HG02973 (cell line): Measurements from ENCODE around the gene ZFYVE1.
"Not testable (repeated sequence)": the region's sequence is repeated elsewhere in the genome, so short reads cannot be mapped to it uniquely, and the experiment has no call there.

Experiments
- ATAC-seq: cut with Tn5 transposase; IDR thresholded peaks from one replicate; pipeline ENCODE4 v1.9.1; 2021; ENCODE audit warnings: moderate library complexity; ENCODE audit not compliant: unreplicated experiment

ZFYVE1 gene, protein sequence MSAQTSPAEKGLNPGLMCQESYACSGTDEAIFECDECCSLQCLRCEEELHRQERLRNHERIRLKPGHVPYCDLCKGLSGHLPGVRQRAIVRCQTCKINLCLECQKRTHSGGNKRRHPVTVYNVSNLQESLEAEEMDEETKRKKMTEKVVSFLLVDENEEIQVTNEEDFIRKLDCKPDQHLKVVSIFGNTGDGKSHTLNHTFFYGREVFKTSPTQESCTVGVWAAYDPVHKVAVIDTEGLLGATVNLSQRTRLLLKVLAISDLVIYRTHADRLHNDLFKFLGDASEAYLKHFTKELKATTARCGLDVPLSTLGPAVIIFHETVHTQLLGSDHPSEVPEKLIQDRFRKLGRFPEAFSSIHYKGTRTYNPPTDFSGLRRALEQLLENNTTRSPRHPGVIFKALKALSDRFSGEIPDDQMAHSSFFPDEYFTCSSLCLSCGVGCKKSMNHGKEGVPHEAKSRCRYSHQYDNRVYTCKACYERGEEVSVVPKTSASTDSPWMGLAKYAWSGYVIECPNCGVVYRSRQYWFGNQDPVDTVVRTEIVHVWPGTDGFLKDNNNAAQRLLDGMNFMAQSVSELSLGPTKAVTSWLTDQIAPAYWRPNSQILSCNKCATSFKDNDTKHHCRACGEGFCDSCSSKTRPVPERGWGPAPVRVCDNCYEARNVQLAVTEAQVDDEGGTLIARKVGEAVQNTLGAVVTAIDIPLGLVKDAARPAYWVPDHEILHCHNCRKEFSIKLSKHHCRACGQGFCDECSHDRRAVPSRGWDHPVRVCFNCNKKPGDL

DNA sequence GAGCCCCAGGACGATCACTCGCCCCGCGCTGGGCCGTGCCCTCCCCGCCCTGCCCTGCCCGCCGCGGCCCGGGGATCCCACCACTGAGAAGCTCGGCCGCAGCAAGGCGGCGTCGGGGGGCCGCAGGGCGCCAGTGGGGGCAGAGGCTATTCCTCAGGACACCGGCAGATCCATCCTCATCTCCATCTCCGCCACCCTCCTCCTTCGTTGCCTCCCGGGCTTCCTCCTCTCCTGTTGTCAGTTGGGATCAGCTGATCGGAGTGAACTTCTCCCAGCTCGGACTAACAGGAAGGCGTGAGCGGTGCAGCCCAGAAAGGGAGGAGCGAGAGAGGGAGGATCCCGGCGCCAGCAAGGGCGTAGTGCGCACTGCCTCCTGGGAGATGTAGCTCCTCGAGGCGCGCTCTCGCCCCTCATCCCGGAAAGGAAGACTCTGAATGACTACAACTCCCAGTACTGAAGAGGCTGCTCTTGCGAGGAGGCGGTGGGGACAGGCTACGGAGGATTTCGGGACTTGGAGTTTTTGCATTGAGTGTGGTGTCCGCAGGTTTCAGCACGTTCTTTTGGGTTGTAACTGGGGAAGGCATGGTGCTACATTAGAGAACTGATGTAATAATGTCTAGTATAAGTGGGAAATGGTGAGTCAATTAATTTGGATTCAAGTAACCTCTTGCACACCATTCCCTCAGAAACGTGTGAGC, at the start of gene ZFYVE1:
Gene ZFYVE1, minus strand, starts transcription at position 262 of the 698 bp plus-strand sequence. CDS start 2,598 bp downstream, outside the sequence.
- ATAC-seq: peak; percentile 95

DNA sequence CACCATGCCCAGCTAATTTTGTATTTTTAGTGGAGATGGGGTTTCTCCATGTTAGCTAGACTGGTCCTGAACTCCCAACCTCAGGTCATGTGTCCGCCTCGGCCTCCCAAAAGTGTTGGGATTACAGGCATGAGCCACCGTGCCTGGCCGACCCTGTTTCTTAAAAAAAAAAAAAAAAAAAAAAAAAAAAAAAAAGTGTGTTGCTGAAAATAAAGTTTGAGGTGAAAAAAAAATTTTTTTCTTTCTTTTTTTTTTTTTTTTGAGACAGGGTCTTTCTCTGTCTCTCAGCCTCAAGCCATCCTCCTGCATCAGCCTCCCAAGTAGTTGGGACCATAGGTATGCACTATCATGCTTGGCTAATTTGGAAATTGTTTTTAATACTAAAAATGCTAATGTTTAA, 42.7 kb upstream of the ZFYVE1 start:
- no peak for ATAC-seq

DNA sequence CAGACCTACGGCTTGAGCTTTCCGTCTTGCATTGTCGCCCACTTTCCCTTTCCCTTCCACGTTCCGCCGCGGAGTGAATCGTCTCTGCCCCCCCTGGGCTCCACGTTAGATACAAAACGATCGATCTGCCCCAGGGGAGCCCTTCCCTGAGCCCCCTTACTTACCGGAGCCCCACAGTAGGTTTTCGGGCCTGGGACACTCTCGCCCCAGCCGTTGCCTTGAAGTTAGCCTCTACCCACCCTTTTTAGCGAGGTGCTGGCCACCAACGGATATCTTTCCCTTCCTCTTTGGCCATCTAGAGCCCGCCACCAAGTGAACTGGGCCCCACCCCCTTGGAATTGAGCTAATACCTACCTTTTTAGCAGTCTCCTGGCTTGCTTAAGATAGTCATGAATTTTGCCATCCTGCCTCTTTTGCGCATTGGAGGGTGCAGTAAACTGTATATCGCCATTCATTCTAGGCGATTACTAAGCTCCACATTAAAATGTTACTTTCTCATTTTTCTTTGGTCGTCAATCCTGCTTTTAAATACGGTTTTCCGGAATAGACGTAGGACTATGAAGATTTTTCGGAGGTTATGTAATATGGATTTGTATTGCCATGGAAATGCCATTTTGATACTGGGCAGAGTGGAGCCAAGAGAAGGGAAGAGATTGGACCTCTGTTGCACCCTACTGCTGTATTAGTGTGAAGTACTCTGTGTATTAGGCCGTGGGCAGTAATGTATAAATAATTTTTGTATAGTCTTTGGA, 32.2 kb upstream of the ZFYVE1 start:
- ATAC-seq: peak; percentile 8

DNA sequence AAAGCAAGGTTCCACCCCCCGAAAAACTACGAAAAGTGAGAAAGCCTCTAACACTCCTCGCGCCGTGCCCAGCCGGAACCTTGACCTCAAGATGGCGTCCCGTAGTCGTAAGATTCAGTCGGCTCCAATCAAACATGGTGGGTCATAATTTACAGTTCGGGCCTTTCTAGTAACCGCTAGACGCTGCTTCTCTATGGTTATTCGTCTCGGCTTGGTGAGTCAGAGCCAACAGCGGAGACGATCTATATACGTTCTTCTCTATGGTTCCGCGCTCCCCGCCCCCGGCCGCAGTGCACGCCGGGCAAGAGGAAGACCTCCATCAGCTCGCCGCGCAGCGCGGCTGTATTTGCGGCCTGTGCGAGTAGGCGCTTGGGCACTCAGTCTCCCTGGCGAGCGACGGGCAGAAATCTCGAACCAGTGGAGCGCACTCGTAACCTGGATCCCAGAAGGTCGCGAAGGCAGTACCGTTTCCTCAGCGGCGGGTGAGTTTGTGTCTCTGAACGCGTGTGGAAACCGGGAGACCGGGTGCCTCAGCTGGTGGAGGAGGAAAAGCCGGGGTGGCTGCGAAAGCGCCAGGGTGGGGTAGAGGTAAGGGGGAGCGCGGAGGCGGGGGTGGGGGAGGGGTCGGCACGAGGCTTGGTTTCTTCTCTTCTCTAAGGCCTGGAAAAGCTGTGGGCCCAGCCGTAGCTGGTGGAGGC, 31.5 kb upstream of the ZFYVE1 start, which contains the start of gene RBM25:
Gene RBM25, plus strand, starts transcription at position 311 of the 698 bp plus-strand sequence. CDS start 13,108 bp downstream, outside the sequence.
- peak; percentile 94 for ATAC-seq

DNA sequence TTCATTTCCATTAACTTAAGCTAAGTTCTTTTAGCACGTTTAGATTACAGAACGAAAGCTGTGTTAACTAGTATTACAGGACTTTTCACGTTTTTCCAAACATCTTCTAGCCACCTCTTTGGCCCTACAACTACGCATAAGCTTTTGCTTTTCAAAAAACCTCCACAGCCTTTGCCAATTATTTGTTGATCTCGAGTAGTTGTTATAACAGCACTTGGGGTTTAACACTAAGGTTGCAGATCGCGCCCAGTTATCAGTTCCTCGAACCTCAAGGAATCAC, 31.0 kb upstream of the ZFYVE1 start:
- no peak for ATAC-seq

DNA sequence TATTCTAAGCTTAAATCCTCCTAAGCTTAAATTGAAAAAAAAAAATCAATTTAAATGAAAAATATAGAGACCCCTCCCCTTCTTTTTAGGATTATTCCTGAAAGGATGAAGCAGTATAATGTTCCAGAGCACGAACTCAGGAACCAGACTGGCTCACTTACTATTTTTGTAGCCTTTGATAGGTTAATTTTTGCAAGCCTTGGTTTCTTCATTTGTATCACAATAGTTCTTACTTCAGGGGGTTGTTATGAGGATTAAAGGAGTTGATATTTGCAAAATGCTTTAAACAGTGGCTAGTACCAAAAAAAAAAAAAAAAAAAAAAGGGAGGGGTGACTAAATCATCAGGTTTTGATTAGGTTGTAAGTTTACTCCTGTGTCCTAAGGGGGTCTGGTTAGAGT, 28.3 kb upstream of the ZFYVE1 start:
- ATAC-seq: no peak

DNA sequence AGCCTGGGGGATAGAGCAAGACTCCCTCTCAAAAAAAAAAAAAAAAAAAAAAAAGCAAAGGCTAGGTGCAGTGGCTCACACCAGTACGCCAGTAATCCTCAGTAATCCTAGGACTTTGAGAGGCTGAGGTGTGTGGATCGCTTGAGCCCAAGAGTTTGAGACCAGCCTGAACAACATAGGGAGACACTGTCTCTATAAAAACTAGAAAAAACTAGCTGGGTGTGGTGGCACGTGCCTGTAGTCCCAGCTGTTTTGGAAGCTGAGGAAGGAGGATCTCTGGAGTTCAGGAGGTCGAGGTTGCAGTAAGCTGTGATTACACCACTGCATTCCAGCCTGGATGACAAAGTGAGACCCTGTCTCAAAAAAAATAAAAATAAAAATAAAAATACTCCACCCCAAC, 22.5 kb upstream of the ZFYVE1 start:
- no peak for ATAC-seq

DNA sequence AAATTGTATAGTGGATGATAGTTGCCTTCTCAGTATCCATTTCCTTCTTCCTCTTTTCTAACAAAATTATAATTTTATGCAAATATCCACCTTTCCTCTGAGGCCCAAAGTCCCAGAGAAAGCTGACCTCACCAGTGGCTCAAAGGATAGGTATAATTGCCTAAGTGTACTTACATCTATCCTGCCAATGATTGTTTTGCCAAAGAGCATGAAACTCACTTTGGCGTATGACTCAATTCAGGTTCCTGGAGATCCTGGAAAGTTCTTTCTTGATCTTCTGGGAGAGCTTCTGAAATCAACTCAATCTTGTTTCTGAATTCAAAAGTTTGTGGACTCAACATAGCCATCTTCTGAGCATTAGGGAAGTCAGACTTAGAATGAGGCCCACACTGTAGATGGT, 20.9 kb upstream of the ZFYVE1 start:
- ATAC-seq: no peak

DNA sequence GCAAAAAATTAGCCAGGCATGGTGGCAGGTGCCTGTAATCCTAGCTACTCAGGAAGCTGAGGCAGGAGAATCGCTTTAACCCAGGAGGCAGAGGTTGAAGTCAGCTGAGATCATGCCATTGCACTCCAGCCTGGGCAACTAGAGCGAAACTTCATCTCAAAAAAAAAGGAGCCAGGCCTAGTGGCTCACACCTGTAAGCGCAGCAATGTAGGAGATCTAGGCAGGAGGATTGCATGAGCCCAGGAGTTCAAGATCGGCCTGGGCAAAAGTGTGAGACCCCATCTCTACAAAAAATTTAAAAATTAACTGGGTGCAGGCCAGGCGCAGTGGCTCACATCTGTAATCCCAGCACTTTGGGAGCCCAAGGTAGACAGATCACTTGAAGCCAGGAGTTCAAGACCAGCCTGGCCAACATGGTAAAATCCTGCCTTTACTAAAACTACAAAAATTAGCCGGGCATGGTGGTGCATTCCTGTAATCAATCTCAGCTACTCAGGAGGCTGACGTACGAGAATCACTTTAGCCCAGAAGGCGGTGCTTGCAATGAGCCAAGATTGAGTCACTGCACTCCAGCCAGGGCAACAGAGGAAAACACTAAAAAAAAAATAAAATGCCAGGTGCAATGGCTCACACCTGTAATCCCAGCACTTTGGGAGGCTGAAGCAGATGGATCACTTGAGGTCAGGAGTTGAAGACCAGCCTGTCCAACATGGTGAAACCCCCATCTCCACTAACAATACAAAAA, 10.0 kb upstream of the ZFYVE1 start:
- not testable (repeated sequence) for ATAC-seq

DNA sequence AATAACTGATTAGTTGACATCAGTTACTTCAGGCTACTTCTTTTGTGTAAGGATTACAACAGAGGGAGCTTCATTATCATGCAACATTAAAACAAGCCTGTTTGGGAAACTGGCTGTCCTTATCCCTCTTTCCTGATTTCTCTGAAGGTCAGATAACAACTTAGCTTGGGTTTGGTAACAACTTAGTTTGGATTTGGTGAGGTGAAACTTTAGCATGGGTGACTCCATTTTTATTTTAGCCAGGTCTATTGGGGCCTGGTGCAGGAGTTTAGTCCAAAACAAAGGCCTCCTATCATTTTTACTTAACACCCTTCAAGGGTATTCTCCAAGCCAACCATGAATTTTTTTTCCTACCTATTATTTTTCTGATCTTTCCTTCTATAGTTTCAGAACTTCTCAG, 1.1 kb upstream of the ZFYVE1 start:
- ATAC-seq: no peak

DNA sequence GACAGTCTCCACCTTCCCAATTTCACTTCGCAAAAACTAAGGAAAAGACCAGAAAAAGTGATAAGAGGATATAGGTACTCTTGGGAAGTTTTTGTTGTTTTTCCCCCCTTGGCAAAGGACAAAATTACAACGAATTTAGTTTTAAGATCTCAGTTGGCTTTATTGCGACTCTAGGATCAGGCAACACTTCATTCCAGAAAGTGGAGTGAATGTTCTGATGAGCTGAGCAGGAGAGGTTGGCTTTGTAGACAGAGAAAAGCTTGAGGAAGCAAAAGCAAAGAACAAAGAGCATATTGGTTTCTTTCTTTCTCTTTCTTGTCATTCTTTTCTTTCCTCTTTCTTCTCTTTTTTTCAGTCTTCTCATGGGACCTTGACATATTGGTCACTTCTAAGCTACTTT, 640 bp upstream of the ZFYVE1 start:
- ATAC-seq: no peak

DNA sequence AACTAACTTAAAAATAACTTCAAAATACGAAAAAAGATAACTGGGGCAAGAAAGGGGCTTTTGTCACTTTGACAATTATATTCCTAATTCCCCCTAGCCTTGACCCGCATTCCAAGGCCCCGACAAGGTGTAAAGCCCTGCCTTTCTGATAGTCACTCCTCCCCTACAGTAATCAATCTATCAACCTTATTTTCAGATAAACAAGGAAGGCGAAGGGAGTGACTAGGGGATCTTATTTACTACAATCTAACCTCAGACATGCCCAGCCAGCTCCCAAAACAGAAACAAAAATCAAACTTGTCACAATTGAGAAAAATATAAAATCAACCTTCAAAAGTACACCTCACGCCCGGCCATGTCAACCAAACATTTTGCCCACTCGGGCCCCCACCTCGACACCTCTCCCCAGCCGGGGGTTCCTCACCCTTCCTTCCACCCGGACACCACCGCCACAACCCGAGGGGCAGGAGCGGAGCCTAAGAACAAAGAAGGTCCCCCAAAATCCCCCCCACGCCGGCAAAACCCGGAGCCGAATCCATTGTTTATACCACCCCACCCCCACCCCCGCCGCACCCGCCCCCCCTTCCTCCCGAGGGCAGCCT, 562 bp downstream of the ZFYVE1 start:
- ATAC-seq: no peak

DNA sequence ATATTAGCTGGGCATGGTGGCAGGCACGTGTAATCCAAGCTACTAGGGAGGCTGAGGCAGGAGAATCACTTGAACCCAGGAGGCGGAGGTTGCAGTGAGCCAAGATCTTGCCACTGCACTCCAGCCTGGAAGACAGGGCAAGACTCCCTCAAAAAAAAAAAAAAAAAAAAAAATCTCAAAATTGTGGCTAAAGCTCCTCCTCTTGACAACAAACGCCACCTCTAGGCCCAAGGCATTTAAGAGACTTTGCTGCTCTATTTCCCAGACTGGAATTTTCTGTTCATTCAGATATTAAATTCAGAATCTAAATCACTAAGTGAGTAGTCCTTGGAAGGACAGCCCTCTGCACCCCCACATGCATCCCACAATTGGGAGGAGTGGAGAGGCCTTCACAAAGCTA, 1.4 kb downstream of the ZFYVE1 start:
- ATAC-seq: no peak

DNA sequence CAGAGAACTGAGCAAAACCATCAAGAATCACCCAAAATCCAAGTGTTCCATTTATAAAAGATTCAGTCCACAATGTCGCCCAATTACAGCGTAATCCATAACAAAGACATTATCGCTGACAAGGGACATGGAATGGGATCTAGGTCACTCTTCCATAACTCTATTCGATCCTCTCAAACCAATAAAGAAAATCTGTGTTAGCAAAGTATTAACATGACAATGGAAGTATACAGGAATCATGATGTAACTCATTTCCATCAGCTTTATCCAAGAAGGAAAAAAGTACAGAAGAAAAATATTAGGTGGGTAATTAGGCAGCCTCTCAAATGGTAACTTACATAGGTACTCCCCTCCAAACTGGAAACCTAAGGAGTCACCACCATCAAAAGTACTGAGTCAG, 4.9 kb downstream of the ZFYVE1 start:
- ATAC-seq: no peak

DNA sequence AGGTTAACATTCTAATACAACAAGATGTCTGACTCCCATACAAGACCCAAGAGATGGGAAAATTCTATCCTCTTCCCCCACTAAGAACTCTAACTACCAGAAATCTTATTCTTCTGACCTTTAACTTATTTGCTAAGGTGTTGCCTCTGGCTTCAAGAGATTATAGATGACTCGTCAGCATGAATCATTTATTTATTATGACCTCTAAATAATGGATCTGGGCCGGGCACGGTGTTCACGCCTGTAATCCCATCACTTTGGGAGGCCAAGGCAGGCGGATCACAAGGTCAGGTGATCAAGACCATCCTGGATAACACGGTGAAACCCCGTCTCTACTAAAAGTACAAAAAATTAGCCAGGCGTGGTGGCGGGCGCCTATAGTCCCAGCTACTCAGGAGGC, 10.9 kb downstream of the ZFYVE1 start:
- not testable (repeated sequence) for ATAC-seq

DNA sequence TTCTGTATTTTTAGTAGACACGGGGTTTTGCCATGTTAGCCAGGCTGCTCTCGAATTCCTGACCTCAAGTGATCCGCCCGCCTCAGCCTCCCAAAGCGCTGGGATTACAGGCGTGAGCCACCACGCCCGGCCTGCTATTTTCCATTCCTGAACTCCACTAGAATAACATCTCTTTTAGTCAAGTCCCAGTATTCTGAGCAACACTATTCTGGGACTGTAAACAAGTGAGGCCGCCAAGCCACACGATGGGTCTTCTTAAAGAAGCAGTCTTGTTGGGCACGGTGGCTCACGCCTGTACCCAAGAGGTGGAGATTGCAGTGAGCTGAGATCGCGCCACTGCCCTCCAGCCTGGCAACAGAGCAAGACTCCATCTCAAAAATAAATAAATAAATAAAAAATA, 11.4 kb downstream of the ZFYVE1 start:
- ATAC-seq: not testable (repeated sequence)

DNA sequence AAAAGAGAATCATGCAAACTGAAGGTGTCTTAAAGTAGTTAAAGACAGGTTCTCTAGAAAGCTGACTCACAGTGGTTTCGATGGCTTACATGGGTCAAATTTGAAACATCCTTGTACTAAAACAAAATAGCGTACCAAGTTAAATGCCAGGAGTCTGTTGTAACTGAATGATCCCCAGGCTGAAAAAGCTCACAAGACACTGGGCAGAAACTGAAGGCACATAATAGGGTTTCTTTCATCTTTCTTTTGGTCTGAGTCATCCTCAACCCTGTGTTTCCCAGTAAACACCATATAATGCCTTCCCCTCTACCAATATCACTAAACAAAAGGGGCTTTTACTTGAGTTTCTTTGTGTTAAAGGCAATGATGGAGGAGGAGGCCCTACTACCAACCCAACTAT, 12.8 kb downstream of the ZFYVE1 start:
- no peak for ATAC-seq

DNA sequence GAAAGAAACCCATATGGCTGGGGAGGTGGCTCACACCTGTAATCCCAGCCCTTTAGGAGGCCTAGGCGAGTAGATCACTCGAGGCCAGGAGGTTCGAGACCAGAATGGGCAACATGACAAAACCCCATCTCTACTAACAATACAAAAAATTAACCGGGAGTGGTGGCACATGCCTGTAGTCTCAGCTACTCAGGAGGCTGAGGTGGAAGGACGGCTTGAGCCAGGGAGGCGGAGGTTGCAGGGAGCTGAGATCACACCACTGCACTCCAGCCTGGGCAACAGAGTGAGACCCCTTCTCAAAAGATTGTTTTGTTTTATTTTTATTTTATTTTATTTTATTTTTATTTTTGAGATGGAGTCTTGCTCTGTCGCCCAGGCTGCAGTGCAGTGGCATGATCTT, 15.7 kb downstream of the ZFYVE1 start:
- not testable (repeated sequence) for ATAC-seq

DNA sequence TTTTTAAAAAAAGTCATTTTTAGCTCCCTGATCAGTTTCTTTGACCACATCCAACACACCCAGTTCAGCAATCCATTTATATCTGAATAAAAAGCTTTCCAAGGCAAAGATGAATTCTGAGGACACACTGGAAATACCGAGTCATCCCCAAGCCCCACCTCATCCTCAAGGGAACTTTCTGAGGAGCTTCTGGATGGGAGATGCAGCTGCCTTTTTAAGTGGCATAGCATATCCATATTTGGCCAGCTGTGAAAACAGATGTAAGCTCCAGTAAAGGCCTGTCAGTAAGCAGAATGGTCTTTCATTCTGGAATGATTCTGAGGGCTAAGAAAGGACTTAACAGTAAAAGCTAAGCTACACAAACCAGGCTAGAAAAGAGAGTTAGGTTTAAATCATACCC, 18.4 kb downstream of the ZFYVE1 start:
- no peak for ATAC-seq
